Measurements from ENCODE around the gene MKNK2. TPM values are rescaled to one million over a fixed set of nuclear protein-coding genes. Genes with fewer than 3 reads are reported as not detected.

MKNK2 gene
- total RNA-seq (2014; rRNA removed; shearing (Covaris generic)) (78.6 and 83.2 TPM in 2 replicates), polyA plus RNA-seq (2016; fragmentation: Nextera tagmentation; extraction: Ambion mirVana) (28.9 and 37.6 TPM in 2 replicates)

GRCh38 chr19:2050991-2051772 lies at the start of gene MKNK2:
Gene MKNK2, minus strand, starts transcription at chr19:2051244. Its CDS starts 393 bp downstream, at chr19:2050851.
- Histone ChIP-seq H3K27ac (peak within 1 kb of the TSS; percentile 44), H3K9me2 (ENCODE audit: insufficient read depth) (no peaks in the 10 kb centered on the region), H3K4me2 (ENCODE audit: unreplicated experiment) (peak within 1 kb of the TSS; percentile 97), H3K79me2 (ENCODE audit: insufficient read depth) (peaks cover 45% of the 10 kb centered on the region), H2AFZ (peak within 1 kb of the TSS; percentile 84), H3K36me3 (ENCODE audit: low read depth) (peaks cover 3% of the 10 kb centered on the region; the same call in 1 of the 2 replicates), H3F3A (ENCODE audit: insufficient read depth) (0 out of 2 replicates have a peak, but pooled peaks cover 4% of the 10 kb centered on the region), H4K20me1 (ENCODE audit: insufficient read depth) (peaks cover 8% of the 10 kb centered on the region; the same call in 1 of the 2 replicates), H3K4me1 (ENCODE audit: insufficient read depth) (peaks cover 26% of the 10 kb centered on the region; the same call in 1 of the 2 replicates), H3K4me3 (peak within 1 kb of the TSS; percentile 97), H3K9ac (peak within 1 kb of the TSS; percentile 85), H3K27me3 (replicated peaks; ENCODE audit: insufficient read depth) (no peaks in the 10 kb centered on the region), H3K9me3 (ENCODE audit: low read depth) (no peaks in the 10 kb centered on the region)
- WGBS, 2 experiments (ENCODE audit: low coverage in 1 of 2, low lambda C conversion rate in 2 of 2, missing lambda C conversion rate in 2 of 2), result 2% methylated on average over 60 to 62 of the region's 93 CpGs
- in situ Hi-C loops (cut with MboI), result no loop called here
- TF ChIP-seq EZH2phosphoT487 (IDR thresholded peaks at IDR 0.05; ENCODE audit: insufficient read depth, low read depth) (no peak), EZH2 (IDR thresholded peaks at IDR 0.05; ENCODE audit: insufficient read depth, poor library complexity, severe bottlenecking) (no peak)
- peak; percentile 96 for DNase-seq

DNA sequence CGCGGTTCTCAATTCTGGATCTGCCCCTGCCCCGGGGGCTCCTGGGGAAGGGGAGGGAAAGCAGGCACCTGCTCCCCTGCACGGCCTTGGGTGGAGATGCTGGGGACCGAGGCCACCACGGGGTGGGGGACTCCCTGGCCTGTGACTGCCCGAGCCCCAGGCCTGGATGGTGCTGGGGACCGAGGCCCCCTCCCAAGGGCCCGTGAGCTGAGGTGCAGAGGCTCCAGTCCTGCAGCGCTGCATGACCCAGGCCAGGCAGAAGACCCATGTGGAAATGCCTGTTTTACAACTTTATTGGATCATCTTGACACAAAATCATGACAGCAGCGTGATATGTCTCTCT lies 49.6 kb upstream of the MKNK2 start:
- Histone ChIP-seq H2AFZ (no peak overlapping the region), H3K4me3 (no peak overlapping the region), H3K9ac (no peak overlapping the region), H3K9me2 (ENCODE audit: insufficient read depth) (no peaks in the 10 kb centered on the region), H4K20me1 (ENCODE audit: insufficient read depth) (no peaks in the 10 kb centered on the region), H3K27ac (no peak overlapping the region), H3K9me3 (ENCODE audit: low read depth) (no peaks in the 10 kb centered on the region), H3K4me1 (ENCODE audit: insufficient read depth) (no peaks in the 10 kb centered on the region), H3K36me3 (ENCODE audit: low read depth) (peaks cover 3% of the 10 kb centered on the region; the same call in 1 of the 2 replicates), H3K27me3 (replicated peaks; ENCODE audit: insufficient read depth) (no peaks in the 10 kb centered on the region), H3K79me2 (ENCODE audit: insufficient read depth) (peaks cover 51% of the 10 kb centered on the region), H3K4me2 (ENCODE audit: unreplicated experiment) (no peak overlapping the region), H3F3A (ENCODE audit: insufficient read depth) (no peaks in the 10 kb centered on the region)
- DNase-seq, result no peak
- in situ Hi-C loops (cut with MboI), result no loop called here
- WGBS, 2 experiments (ENCODE audit: low coverage in 1 of 2, low lambda C conversion rate in 2 of 2, missing lambda C conversion rate in 2 of 2), result 90 to 91% methylated on average over 10 to 11 of the region's 11 CpGs
- TF ChIP-seq EZH2phosphoT487 (IDR thresholded peaks at IDR 0.05; ENCODE audit: insufficient read depth, low read depth), result no peak
- TF ChIP-seq EZH2 (IDR thresholded peaks at IDR 0.05; ENCODE audit: insufficient read depth, poor library complexity, severe bottlenecking), result no peak

GRCh38 chr19:2099937-2100718 lies 49.1 kb upstream of the MKNK2 start:
- peaks cover 51% of the 10 kb centered on the region for H3K79me2 ChIP-seq (ENCODE audit: insufficient read depth)
- no peak overlapping the region for H3K9ac ChIP-seq
- H3K4me3 ChIP-seq, result no peak overlapping the region
- no peak for DNase-seq
- H3K4me2 ChIP-seq (ENCODE audit: unreplicated experiment), result no peak overlapping the region
- WGBS, 2 experiments (ENCODE audit: low coverage in 1 of 2, low lambda C conversion rate in 2 of 2, missing lambda C conversion rate in 2 of 2), result 85 to 89% methylated on average over 37 to 39 of the region's 39 CpGs
- in situ Hi-C loops (cut with MboI), result no loop called here
- peaks cover 3% of the 10 kb centered on the region; the same call in 1 of the 2 replicates for H3K36me3 ChIP-seq (ENCODE audit: low read depth)
- no peak for TF ChIP-seq EZH2phosphoT487 (IDR thresholded peaks at IDR 0.05; ENCODE audit: insufficient read depth, low read depth)
- TF ChIP-seq EZH2 (IDR thresholded peaks at IDR 0.05; ENCODE audit: insufficient read depth, poor library complexity, severe bottlenecking), result no peak
- H4K20me1 ChIP-seq (ENCODE audit: insufficient read depth), result no peaks in the 10 kb centered on the region
- H3K9me3 ChIP-seq (ENCODE audit: low read depth), result no peaks in the 10 kb centered on the region
- H3K27me3 ChIP-seq (replicated peaks; ENCODE audit: insufficient read depth), result no peaks in the 10 kb centered on the region
- H3K27ac ChIP-seq, result no peak overlapping the region
- H3K4me1 ChIP-seq (ENCODE audit: insufficient read depth), result no peaks in the 10 kb centered on the region
- no peak overlapping the region for H2AFZ ChIP-seq
- no peaks in the 10 kb centered on the region for H3F3A ChIP-seq (ENCODE audit: insufficient read depth)
- H3K9me2 ChIP-seq (ENCODE audit: insufficient read depth), result no peaks in the 10 kb centered on the region

- Histone ChIP-seq H3K27ac (no peak overlapping the region), H3K9ac (no peak overlapping the region), H3K4me2 (ENCODE audit: unreplicated experiment) (no peak overlapping the region), H3K27me3 (replicated peaks; ENCODE audit: insufficient read depth) (no peaks in the 10 kb centered on the region), H3K4me3 (no peak overlapping the region), H4K20me1 (ENCODE audit: insufficient read depth) (no peaks in the 10 kb centered on the region), H3K79me2 (ENCODE audit: insufficient read depth) (peaks cover 51% of the 10 kb centered on the region), H2AFZ (no peak overlapping the region), H3K36me3 (ENCODE audit: low read depth) (peaks cover 3% of the 10 kb centered on the region; the same call in 1 of the 2 replicates), H3K9me2 (ENCODE audit: insufficient read depth) (no peaks in the 10 kb centered on the region), H3F3A (ENCODE audit: insufficient read depth) (peaks cover 5% of the 10 kb centered on the region; the same call in 1 of the 2 replicates), H3K9me3 (ENCODE audit: low read depth) (no peaks in the 10 kb centered on the region), H3K4me1 (ENCODE audit: insufficient read depth) (no peaks in the 10 kb centered on the region)
- in situ Hi-C loops (cut with MboI), result no loop called here
- DNase-seq, result no peak
- no peak for TF ChIP-seq EZH2phosphoT487 (IDR thresholded peaks at IDR 0.05; ENCODE audit: insufficient read depth, low read depth)
- no peak for TF ChIP-seq EZH2 (IDR thresholded peaks at IDR 0.05; ENCODE audit: insufficient read depth, poor library complexity, severe bottlenecking)
- WGBS, 2 experiments (ENCODE audit: low coverage in 1 of 2, low lambda C conversion rate in 2 of 2, missing lambda C conversion rate in 2 of 2), result 52 to 62% methylated on average over 6 to 16 of the region's 16 CpGs
Measured at GRCh38 chr19:2099054-2099501, 48.0 kb upstream of the MKNK2 start.
